ENCODE data around the gene BBOF1. TPM values are rescaled to one million over a fixed set of nuclear protein-coding genes. Genes with fewer than 3 reads are reported as not detected.
"Not testable (repeated sequence)": the region's sequence is repeated elsewhere in the genome, so short reads cannot be mapped to it uniquely, and the experiment has no call there.

BBOF1 gene
- total RNA-seq (1 to 10 TPM; 1.3 to 1.9 TPM), polyA plus RNA-seq (4.9 TPM)

DNA sequence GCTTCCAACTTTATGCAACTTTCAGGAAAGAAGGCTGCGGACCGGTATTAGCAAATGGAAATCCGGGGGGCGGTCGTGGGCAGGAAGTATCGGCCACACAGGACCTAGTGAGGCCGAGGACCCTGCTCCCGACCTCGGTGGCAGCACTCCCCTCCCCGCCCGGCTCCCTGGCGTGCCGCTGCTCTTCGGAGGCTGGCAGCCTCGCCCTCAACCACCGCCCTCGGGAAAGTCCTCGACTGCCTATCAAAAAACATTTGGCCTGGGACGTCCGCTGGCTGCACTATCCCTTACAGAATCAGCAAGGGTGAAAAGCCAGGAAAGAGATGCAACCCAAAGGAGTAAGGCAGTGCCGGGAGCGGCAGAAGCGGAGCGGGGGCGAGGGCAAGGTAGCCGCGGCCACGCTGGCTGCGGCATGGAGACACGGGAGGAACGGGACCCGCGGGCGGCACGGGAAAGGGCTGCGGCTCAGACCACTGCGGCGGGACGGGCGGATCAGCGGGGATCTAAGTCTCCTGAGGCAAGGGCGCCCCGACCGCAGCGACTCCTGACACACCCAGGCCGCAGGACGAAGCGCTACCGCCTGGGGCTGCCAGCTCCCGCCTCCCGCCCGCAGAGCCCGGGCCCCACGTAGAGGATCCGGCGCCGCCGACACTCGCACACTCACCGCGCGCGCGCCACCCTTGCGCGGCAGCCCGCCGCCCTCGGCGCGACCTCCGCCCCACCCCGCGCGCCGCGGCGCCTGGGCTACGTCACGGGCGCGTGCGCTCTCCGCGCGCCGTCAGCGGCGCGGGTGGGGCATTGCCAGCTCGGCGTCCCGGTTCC lies at the start of gene BBOF1, which contains the start of gene ENTPD5:
TSS of gene BBOF1 (plus strand) at position 764 of the 822 bp plus-strand sequence. CDS start 130 bp downstream, outside the sequence.
TSS of gene ENTPD5 (minus strand) at position 703 of the 822 bp plus-strand sequence. CDS start 31,186 bp downstream, outside the sequence.
- CTCF ChIA-PET = interaction anchor here (0.6 to 1.3 kb wide), 2 partner anchors 12 to 826 kb away, joined by 3 to 4 read pairs; no protein-coding TSS in a partner anchor
- peak within 1 kb of the TSS; percentile 91 to 98 (median 94) for H3K4me3 Mint-ChIP-seq

GRCh38 chr14:73973497-73973896 lies 45.7 kb upstream of the BBOF1 start:
- ChIA-PET CTCF (no interaction called here), POLR2A (no interaction called here)
- Mint-ChIP-seq H3K27ac (no peak overlapping the region), H3K4me1 (no peaks in the 10 kb centered on the region), H3K36me3 (peaks cover 0 to 68% (median 8%) of the 10 kb centered on the region in 3 donors), H3K4me3 (no peak overlapping the region), H3K9me3 (no peaks in the 10 kb centered on the region), H3K27me3 (no peaks in the 10 kb centered on the region)
- no peaks in the 10 kb centered on the region for H3K9me3 ChIP-seq (ENCODE audit: low read length)
- no peak overlapping the region for H3K27ac ChIP-seq (ENCODE audit: low read depth, low read length)
- H3K27me3 ChIP-seq (ENCODE audit: insufficient read depth, low read length, poor library complexity, severe bottlenecking) = no peaks in the 10 kb centered on the region
- no peaks in the 10 kb centered on the region for H3K36me3 ChIP-seq (ENCODE audit: insufficient read depth, low read length)
- H3K4me1 ChIP-seq (ENCODE audit: insufficient read depth, low read length) = no peaks in the 10 kb centered on the region
- no peak overlapping the region for H3K4me3 ChIP-seq (ENCODE audit: low read length)
- DNase-seq = no peak

More for the DNA sequence above, at the start of gene BBOF1, which contains the start of gene ENTPD5:
- H3K36me3 ChIP-seq (ENCODE audit: insufficient read depth, low read length) = no peaks in the 10 kb centered on the region
- peak; percentile 82 to 91 (median 87) for DNase-seq
- H3K4me3 ChIP-seq (ENCODE audit: low read length) = peak within 1 kb of the TSS; percentile 72
- Mint-ChIP-seq H3K27me3 (peaks cover 0 to 1% of the 10 kb centered on the region in 2 donors), H3K4me1 (peaks cover 11 to 18% (median 15%) of the 10 kb centered on the region in 3 donors), H3K36me3 (peaks cover 0 to 10% (median 0%) of the 10 kb centered on the region in 3 donors), H3K9me3 (no peaks in the 10 kb centered on the region), H3K27ac (peak within 1 kb of the TSS; percentile 96 to 99 (median 98))
- POLR2A ChIA-PET = interaction anchor here (0.6 to 1.2 kb wide), 3 partner anchors 11 to 960 kb away, joined by 3 to 5 read pairs (median 5); partner anchors contain the start of genes COQ6 and FAM161B
- H3K27ac ChIP-seq (ENCODE audit: low read depth, low read length) = peak within 1 kb of the TSS; percentile 89
- H3K4me1 ChIP-seq (ENCODE audit: insufficient read depth, low read length) = peaks cover 9% of the 10 kb centered on the region
- H3K9me3 ChIP-seq (ENCODE audit: low read length) = no peaks in the 10 kb centered on the region
- no peaks in the 10 kb centered on the region for H3K27me3 ChIP-seq (ENCODE audit: insufficient read depth, low read length, poor library complexity, severe bottlenecking)

DNA sequence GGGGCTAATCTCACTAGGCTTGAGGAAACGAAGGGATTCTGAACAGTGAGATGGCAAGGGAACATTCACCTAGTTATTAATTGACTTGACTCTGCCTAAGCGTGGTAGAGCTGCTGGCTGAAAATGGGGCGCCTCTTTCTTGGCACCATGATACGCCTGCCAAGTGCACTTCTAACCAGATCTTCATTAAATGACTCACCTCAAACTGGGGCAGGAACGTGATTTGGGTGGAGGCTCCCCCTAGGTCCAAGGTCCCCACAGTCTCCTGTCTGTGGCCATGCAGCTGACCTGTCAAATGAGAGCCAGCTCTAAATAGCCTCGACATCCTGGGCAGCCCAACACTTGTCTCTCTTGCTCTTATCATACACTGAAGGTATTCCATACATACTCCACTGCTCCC lies 43.0 kb upstream of the BBOF1 start:
- no peak for DNase-seq
- no peaks in the 10 kb centered on the region for H3K36me3 ChIP-seq (ENCODE audit: insufficient read depth, low read length)

DNA sequence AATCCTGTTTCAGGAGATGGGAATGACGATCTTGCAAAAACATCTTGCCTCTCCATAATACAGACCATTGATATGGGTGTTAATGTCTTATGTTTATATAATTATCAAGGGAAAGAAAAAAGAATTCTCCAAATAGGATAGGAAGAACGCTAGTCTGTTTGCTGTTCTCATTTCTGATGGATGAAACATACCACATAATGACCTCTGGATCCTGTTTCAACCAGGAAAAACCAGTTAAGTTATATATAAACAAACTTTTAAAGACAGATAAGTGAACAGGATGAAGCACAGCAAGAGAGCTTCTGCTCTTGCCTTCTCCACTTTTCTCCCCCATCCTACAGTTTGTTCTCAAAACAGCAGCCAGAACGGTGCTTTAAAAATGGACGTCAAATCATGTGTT lies 41.3 kb upstream of the BBOF1 start:
- Mint-ChIP-seq H3K4me3 (no peak overlapping the region), H3K9me3 (no peaks in the 10 kb centered on the region), H3K36me3 (peaks cover 0 to 43% (median 8%) of the 10 kb centered on the region in 3 donors), H3K27ac (no peak overlapping the region), H3K4me1 (no peaks in the 10 kb centered on the region), H3K27me3 (no peaks in the 10 kb centered on the region)
- H3K9me3 ChIP-seq (ENCODE audit: low read length) = no peaks in the 10 kb centered on the region
- no peak for DNase-seq
- H3K4me1 ChIP-seq (ENCODE audit: insufficient read depth, low read length) = no peaks in the 10 kb centered on the region
- H3K4me3 ChIP-seq (ENCODE audit: low read length) = no peak overlapping the region
- H3K27ac ChIP-seq (ENCODE audit: low read depth, low read length) = no peak overlapping the region
- ChIA-PET CTCF (no interaction called here), POLR2A (no interaction called here)
- no peaks in the 10 kb centered on the region for H3K27me3 ChIP-seq (ENCODE audit: insufficient read depth, low read length, poor library complexity, severe bottlenecking)
- no peaks in the 10 kb centered on the region for H3K36me3 ChIP-seq (ENCODE audit: insufficient read depth, low read length)

More for the DNA sequence above, 43.0 kb upstream of the BBOF1 start:
- no peak overlapping the region for H3K27ac Mint-ChIP-seq
- no peak overlapping the region for H3K4me3 Mint-ChIP-seq
- no peaks in the 10 kb centered on the region for H3K4me1 ChIP-seq (ENCODE audit: insufficient read depth, low read length)
- H3K27ac ChIP-seq (ENCODE audit: low read depth, low read length) = no peak overlapping the region
- H3K4me3 ChIP-seq (ENCODE audit: low read length) = no peak overlapping the region
- peaks cover 0 to 54% (median 12%) of the 10 kb centered on the region in 3 donors for H3K36me3 Mint-ChIP-seq
- no peaks in the 10 kb centered on the region for H3K4me1 Mint-ChIP-seq
- H3K9me3 Mint-ChIP-seq = no peaks in the 10 kb centered on the region
- no peaks in the 10 kb centered on the region for H3K9me3 ChIP-seq (ENCODE audit: low read length)
- H3K27me3 ChIP-seq (ENCODE audit: insufficient read depth, low read length, poor library complexity, severe bottlenecking) = no peaks in the 10 kb centered on the region
- no peaks in the 10 kb centered on the region for H3K27me3 Mint-ChIP-seq
- CTCF ChIA-PET = no interaction called here
- POLR2A ChIA-PET = interaction anchor here (0.6 to 0.7 kb wide), 2 partner anchors 15 to 28 kb away, joined by 3 to 5 read pairs; no protein-coding TSS in a partner anchor

DNA sequence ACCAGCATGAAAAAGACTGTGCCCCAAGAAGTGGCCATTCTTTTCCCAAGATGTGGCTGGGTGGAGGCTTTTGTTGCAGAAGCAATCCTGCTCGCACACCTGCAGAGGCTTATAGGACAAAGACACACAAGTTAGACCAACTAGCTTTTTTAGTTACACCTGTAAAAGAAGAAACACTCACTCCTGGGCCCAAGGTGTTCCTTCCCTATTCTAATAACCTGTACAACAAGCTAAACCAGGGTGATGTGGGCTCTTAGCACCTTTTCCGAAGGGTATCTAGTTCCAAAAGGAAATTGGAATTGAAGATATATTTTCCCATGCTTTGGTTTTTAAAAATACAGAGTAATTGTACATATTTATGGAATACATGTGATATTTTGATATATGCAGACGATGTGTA lies 31.1 kb upstream of the BBOF1 start:
- Mint-ChIP-seq H3K4me3 (no peak overlapping the region), H3K36me3 (peaks cover 9 to 35% (median 21%) of the 10 kb centered on the region in 3 donors), H3K9me3 (no peaks in the 10 kb centered on the region), H3K4me1 (no peaks in the 10 kb centered on the region), H3K27ac (peak overlapping the region in 2 of 8 donors; percentile 6 to 50), H3K27me3 (no peaks in the 10 kb centered on the region)
- no peak for DNase-seq
- Histone ChIP-seq H3K36me3 (ENCODE audit: insufficient read depth, low read length) (no peaks in the 10 kb centered on the region), H3K4me3 (ENCODE audit: low read length) (no peak overlapping the region), H3K4me1 (ENCODE audit: insufficient read depth, low read length) (no peaks in the 10 kb centered on the region), H3K9me3 (ENCODE audit: low read length) (no peaks in the 10 kb centered on the region), H3K27ac (ENCODE audit: low read depth, low read length) (no peak overlapping the region), H3K27me3 (ENCODE audit: insufficient read depth, low read length, poor library complexity, severe bottlenecking) (no peaks in the 10 kb centered on the region)
- ChIA-PET CTCF (interaction anchor here (0.8 kb wide), 1 partner anchor 49 kb away, joined by 4 read pairs; no protein-coding TSS in a partner anchor), POLR2A (no interaction called here)

GRCh38 chr14:73988656-73989055 lies 30.5 kb upstream of the BBOF1 start:
- H3K27me3 Mint-ChIP-seq; DNase-seq; POLR2A ChIA-PET; H3K27ac ChIP-seq (ENCODE audit: low read depth, low read length); H3K27me3 ChIP-seq (ENCODE audit: insufficient read depth, low read length, poor library complexity, severe bottlenecking); H3K4me3 Mint-ChIP-seq; CTCF ChIA-PET; H3K9me3 ChIP-seq (ENCODE audit: low read length); H3K27ac Mint-ChIP-seq; H3K36me3 ChIP-seq (ENCODE audit: insufficient read depth, low read length); H3K4me1 ChIP-seq (ENCODE audit: insufficient read depth, low read length); H3K4me1 Mint-ChIP-seq; H3K4me3 ChIP-seq (ENCODE audit: low read length); H3K9me3 Mint-ChIP-seq: not testable (repeated sequence)
- H3K36me3 Mint-ChIP-seq = peaks cover 9 to 34% (median 21%) of the 10 kb centered on the region in 3 donors

DNA sequence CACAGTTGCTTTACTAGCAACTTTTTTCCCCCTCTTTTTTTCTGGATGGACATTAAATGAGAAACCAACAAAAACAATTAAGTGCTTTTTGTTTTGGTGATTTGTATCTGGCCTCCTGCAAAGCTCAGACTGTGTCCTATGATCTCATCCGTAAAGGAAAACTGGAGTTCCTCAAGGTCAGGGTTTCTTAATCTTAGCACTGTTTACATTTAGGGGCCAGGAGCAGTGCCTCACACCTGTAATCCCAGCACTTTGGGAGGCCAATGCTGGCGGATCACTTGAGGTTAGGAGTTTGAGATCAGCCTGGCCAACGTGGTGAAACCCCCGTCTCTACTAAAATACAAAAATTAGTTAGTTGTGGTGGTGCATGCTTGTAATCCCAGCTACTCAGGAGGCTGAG lies 28.1 kb upstream of the BBOF1 start:
- no peaks in the 10 kb centered on the region for H3K27me3 ChIP-seq (ENCODE audit: insufficient read depth, low read length, poor library complexity, severe bottlenecking)
- no peak overlapping the region for H3K4me3 ChIP-seq (ENCODE audit: low read length)
- H3K9me3 ChIP-seq (ENCODE audit: low read length) = no peaks in the 10 kb centered on the region
- ChIA-PET CTCF (interaction anchor here (0.8 kb wide), 1 partner anchor 8 kb away, joined by 3 read pairs; no protein-coding TSS in a partner anchor), POLR2A (interaction anchor here (0.6 kb wide), 1 partner anchor 14 kb away, joined by 5 read pairs; no protein-coding TSS in a partner anchor)
- DNase-seq = no peak
- no peak overlapping the region for H3K4me3 Mint-ChIP-seq
- no peaks in the 10 kb centered on the region for H3K4me1 ChIP-seq (ENCODE audit: insufficient read depth, low read length)
- peaks cover 0 to 5% (median 0%) of the 10 kb centered on the region in 3 donors for H3K4me1 Mint-ChIP-seq
- peaks cover 3 to 30% (median 20%) of the 10 kb centered on the region in 3 donors for H3K36me3 Mint-ChIP-seq
- no peaks in the 10 kb centered on the region for H3K27me3 Mint-ChIP-seq
- no peak overlapping the region for H3K27ac ChIP-seq (ENCODE audit: low read depth, low read length)
- H3K9me3 Mint-ChIP-seq = no peaks in the 10 kb centered on the region
- H3K27ac Mint-ChIP-seq = no peak overlapping the region
- H3K36me3 ChIP-seq (ENCODE audit: insufficient read depth, low read length) = no peaks in the 10 kb centered on the region

DNA sequence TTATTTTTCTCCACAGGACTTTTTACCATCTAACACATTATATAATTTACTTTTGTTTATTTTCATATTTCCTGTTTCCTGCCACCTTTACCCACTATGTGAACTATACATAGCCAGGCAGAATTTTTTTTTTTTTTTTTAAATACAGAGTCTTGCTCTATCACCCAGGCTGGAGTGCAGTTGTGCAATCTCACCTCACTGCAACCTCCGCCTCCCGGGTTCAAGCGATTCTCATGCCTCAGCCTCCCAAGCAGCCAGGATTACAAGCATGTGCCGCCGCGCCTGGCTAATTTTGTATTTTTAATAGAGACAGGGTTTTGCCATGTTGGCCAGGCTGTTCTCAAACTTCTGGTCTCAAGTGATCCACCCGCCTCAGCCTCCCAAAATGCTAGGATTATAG lies 24.2 kb upstream of the BBOF1 start:
- H3K9me3 ChIP-seq (ENCODE audit: low read length); DNase-seq; POLR2A ChIA-PET; H3K27me3 Mint-ChIP-seq; H3K27ac ChIP-seq (ENCODE audit: low read depth, low read length); H3K4me1 ChIP-seq (ENCODE audit: insufficient read depth, low read length); CTCF ChIA-PET; H3K4me3 Mint-ChIP-seq; H3K4me1 Mint-ChIP-seq; H3K27me3 ChIP-seq (ENCODE audit: insufficient read depth, low read length, poor library complexity, severe bottlenecking); H3K36me3 ChIP-seq (ENCODE audit: insufficient read depth, low read length); H3K4me3 ChIP-seq (ENCODE audit: low read length); H3K9me3 Mint-ChIP-seq: not testable (repeated sequence)
- Mint-ChIP-seq H3K27ac (peak overlapping the region in 2 of 8 donors; percentile 6 to 33), H3K36me3 (peaks cover 0 to 33% (median 15%) of the 10 kb centered on the region in 3 donors)

Measured in CD8-positive, alpha-beta memory T cell (primary cell).